Activated CD4-positive, alpha-beta T cell treated with anti-CD3 and anti-CD28 coated beads, Interleukin-2, amount 50 U/mL, for 4 hours (primary cell): ENCODE results near the gene HINFP.
"Not testable (repeated sequence)": the region's sequence is repeated elsewhere in the genome, so short reads cannot be mapped to it uniquely, and the experiment has no call there.

Experiments used
- DNase-seq, 2 experiments: peaks; one replicate each; pipeline ENCODE4 v3.0.0-alpha.2; 2020

The HINFP gene

DNA sequence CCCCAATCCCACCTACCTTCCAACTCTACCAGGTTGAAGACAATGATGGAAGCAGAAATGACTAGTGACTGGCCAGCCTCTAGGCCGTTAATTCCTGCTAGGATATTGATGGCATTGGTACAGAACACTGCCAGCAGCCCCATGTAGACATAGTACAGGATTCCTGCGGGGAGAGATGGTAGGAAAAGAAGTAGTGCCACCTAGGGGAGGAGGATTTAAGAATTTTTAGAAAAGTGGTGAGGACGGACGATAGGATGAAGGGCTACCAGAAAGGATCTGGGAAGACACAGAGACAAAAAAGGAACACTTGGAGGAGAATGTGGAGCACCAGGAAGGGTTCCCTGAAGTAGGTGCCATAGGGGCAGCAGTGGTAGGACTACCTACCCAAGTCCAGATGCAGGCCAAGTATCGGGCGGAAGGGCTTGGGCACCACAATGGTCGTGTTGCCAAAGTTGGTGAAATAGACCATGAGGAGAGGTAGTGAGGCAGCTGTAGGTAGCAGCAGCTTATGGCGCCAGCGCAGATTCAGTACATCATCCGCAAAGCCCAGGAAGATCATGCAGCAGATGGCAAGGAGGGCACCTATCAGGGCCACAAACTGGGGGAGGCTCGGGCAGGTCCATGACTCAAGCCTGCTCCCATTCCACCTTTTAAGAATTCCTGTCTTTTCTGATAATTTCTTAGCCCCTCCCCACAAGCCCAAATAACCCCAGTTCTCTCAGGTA, 21.0 kb upstream of the HINFP start:
- DNase-seq = no peak

DNA sequence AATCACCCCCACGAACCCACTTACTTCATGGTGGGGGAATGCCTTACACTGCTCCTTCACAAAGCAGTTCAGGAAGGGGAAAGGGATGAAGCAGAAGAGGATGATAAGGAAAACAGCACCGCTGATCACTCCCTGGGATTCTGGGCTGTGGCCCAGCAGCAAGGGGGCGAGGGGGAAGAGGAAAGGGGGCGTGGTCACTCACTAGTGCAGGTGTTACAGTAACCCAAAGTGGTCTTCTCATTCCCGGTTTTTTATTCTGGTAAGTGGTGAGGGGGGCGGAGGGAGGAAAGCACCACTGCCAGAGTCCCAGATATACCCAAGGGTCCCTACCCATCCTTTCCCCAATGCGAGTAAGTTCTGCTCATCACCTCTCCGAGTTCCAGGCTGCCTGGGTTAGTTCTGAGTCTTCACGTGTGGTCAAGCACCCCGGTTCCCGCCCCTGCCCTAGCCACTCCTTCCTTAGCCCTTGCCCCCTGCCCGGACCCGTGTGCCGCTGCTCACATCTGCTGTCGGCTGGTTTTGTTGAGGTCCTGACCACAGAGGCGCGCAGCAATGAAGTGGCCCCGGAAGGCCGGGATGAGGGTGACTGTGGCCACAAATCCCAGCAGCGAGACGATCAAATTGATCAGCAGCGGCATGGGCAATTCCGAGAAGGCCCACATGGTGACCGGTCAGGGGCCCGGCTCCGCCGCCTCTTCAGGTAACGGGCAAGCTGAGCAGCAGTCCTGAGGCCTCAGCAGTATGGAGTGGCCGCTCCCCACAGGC, 20.2 kb upstream of the HINFP start:
- DNase-seq = no peak

GRCh38 chr11:119101759-119102423, 19.5 kb upstream of the HINFP start, which contains the start of gene DPAGT1:
TSS of gene DPAGT1 (minus strand) at chr11:119101853. CDS start at chr11:119101655, 198 bp downstream.
- DNase-seq = peak; percentile 82 to 83

- not testable (repeated sequence) for DNase-seq
These were observed 18.2 kb upstream of the HINFP start for GRCh38 chr11:119103161-119103664.

- DNase-seq = no peak
These were observed 17.6 kb upstream of the HINFP start for GRCh38 chr11:119103793-119104192.

DNA sequence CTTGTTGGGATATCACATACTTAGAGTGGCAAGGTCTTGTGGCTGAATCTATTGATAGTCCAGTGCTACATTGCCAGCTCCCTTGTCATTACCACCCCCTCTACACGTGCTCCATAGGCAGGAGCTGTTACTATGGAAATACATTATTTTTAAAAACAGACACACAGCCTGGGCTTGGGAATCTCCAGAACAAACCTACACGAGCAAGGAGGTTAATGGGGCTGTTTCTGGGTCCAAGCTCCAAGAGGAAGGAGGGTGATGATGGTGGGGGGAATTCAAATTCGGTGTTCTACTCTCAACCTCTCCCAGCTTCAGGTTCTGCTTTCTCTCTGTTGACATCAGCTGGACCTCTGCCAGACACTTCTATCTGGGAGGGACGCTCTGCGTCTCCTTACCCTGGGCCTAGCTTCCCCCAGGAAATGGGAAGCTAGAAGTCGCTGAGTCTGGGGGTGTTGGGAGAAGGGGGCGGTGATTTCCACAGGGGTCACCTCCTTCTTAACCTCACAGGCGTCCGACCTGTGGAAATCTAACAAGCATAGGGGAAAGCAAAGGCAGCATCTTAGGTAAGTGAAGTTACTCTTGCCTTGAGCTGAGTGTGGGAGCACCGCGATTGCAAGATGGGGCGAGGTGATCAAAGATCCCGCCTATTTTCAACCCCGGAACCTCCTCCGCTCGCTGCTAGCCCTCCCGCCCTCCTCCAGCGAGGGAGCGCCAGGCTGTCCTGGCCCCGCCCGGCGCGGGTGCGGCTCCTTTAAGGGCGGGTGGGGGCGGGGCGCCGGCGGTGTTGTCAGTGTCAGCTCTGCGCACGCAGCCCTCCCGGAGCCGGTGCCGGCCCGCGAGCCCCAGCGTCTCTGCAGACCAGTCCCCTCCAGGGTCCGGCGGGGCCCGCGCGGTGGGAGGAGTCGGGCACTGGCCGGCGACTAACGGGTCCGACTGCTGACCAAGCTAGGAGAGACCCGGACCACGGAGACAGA, 14.5 kb upstream of the HINFP start, which contains the start of gene C2CD2L:
Gene C2CD2L, plus strand, starts transcription at position 781 of the 974 bp plus-strand sequence. CDS start 398 bp downstream, outside the sequence.
- DNase-seq = peak; percentile 81 to 85

- no peak for DNase-seq
These were observed 13.7 kb upstream of the HINFP start for GRCh38 chr11:119107538-119108145.

GRCh38 chr11:119108146-119108856, 13.1 kb upstream of the HINFP start:
- no peak for DNase-seq

DNA sequence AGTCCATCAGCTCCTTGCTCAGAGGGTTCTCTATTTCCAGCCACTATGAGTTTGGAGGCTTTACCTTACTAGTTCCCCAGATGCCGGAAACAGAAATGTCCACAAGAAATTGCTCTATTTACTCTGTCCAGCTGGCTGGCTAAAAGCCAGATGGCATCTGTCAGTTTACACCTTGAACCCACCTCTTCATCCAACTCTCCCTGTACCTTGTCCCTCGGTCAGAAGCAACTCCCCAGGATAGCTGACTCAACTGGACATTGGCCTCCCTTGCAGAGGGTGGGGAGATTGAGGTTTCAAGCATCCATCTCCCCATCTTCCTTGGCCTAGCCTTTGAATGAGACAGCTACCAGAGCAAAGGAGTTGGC, 12.5 kb upstream of the HINFP start:
- no peak for DNase-seq

DNA sequence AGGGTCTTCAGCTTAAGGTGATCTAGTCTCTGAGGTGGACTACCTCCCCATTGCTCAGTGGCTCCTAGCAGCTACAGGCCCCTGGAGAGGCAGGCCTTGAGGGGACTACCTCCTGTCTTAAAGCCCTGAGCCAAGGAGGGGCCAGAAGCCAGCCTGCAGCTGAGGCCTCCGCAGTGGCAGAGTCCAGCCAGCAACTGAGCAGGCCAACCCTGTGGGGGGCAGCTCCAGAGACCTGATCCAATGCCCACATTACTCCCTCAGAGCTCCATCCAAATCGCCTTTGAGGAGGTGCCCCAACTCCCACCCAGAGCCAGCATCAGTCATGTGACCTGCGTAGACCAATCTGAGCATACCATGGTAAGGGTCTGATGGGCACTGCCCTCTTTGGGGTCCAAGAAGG, 11.5 kb upstream of the HINFP start:
- DNase-seq = no peak

GRCh38 chr11:119110439-119110838, 10.9 kb upstream of the HINFP start:
- no peak for DNase-seq

DNA sequence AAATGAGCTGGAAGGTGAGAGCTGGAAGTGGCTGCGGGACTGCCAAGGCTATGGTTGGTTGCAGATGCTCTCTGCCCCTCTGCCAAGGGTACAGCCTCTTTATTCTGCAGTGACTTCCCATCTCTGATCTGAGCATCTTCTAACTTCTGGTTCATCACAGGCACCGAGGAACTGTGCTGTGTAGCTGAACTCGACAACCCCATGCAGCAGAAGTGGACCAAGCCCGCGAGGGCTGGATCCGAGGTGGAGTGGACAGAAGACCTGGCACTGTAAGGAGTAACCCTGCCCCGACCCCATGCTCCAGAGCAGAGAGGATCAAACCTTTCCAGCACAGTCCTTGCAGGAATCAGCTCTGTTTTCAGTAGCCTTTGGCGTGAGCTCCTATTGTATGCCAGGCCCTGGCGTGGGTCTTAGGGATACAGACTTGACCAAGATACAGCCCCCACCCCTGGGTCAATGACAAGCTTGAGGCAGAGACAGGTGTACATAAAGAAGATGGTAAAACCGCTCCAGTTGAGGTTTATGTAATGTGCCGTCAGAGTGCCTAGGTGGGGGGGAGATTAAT, 9.9 kb upstream of the HINFP start:
- no peak for DNase-seq

GRCh38 chr11:119112314-119113020, 8.9 kb upstream of the HINFP start:
- DNase-seq = no peak

- no peak for DNase-seq
These were observed 7.7 kb upstream of the HINFP start for GRCh38 chr11:119113716-119114115.

DNA sequence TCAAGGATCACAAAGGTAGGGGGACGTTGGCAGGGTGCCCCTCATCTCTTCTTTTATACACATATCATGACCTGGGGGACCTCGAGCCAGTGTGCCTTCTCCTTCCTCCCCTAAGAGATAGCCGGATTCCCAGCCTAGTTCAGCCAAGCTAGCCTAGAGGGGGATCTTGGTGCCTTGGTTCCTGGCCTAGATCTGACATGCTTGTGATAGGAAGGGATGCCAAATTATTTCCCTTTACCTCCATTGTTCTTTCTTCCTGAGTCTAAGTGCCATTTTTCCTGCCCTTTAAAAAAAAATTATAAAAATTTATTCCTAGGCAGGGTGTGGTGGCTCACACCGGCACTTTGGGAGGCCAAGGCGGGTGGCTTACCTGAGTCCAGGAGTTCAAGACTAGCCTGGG, 7.0 kb upstream of the HINFP start:
- DNase-seq = no peak

GRCh38 chr11:119115484-119116234, 5.7 kb upstream of the HINFP start:
- no peak for DNase-seq

- no peak for DNase-seq
These were observed 5.2 kb upstream of the HINFP start for GRCh38 chr11:119116235-119116594.

GRCh38 chr11:119116601-119117000, 4.8 kb upstream of the HINFP start:
- no peak for DNase-seq

DNA sequence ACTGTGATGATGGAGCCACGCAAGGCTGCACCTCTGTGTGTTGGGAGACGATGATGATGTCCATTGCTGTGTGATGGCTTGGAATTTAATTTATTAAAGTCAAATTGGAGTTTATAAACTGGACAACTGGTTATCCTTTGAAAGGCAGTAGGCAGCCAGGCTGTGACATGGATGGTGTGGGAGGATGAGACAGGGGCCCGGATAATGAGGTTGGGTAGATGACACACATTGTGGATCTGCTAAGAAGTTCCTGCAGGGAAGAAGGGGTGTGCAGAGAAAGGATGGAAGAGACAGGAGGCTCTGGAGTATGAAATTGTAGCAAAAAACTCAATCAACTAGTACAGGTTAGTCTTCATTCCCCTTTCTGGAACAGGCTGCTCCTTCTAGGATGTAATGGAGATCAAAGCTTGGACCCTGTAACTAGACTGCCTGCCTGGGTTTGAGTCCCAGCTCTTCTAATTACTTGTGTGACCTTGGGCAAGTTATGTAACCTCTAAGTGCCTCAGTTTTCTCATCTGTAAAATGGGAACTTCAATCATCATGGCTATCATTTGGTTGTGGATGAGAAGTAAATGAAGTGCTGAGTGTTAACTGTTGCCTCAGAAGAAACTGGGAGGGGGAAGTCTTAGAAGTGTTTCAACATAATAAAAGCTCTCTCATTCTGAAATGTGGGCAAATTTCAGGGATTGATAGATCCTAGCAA, 4.2 kb upstream of the HINFP start:
- no peak for DNase-seq
